ENCODE results near the gene NIFK.
A peak's percentile ranks its signal among the peaks of the same experiment; 100 is the strongest.
"Not testable (repeated sequence)": the region's sequence is repeated elsewhere in the genome, so short reads cannot be mapped to it uniquely, and the experiment has no call there.

Gene NIFK

GRCh38 chr2:121736462-121737336 is at the start of gene NIFK:
NIFK (minus strand) TSS chr2:121736875; CDS start chr2:121736850, 25 bp downstream.
- peak; percentile 90 for DNase-seq

- no peak for DNase-seq
These were observed 46.5 kb upstream of the NIFK start for GRCh38 chr2:121783180-121783579.

GRCh38 chr2:121778741-121779487 is 42.2 kb upstream of the NIFK start:
- peak; percentile 31 for DNase-seq

- DNase-seq: peak; percentile 77
These were observed 41.0 kb upstream of the NIFK start for GRCh38 chr2:121777699-121778058.

GRCh38 chr2:121776885-121777698 is 40.4 kb upstream of the NIFK start:
- DNase-seq: no peak

GRCh38 chr2:121776361-121776760 is 39.7 kb upstream of the NIFK start:
- no peak for DNase-seq

GRCh38 chr2:121774235-121774634 is 37.6 kb upstream of the NIFK start:
- no peak for DNase-seq

GRCh38 chr2:121771976-121772742 is 35.5 kb upstream of the NIFK start:
- DNase-seq: no peak

- no peak for DNase-seq
These were observed 31.6 kb upstream of the NIFK start for GRCh38 chr2:121768143-121768755.

GRCh38 chr2:121766624-121767023 is 29.9 kb upstream of the NIFK start:
- no peak for DNase-seq

GRCh38 chr2:121764681-121765228 is 28.1 kb upstream of the NIFK start:
- DNase-seq: no peak

- peak; percentile 95 for DNase-seq
These were observed 18.8 kb upstream of the NIFK start, which contains the start of gene TSN for GRCh38 chr2:121755237-121756111. TSN (plus strand) TSS chr2:121755651; CDS start chr2:121755780, 129 bp downstream.

- no peak for DNase-seq
These were observed 18.2 kb upstream of the NIFK start for GRCh38 chr2:121754851-121755236.

- no peak for DNase-seq
These were observed 11.5 kb upstream of the NIFK start for GRCh38 chr2:121748202-121748601.

- peak; percentile 20 for DNase-seq
These were observed 9.4 kb upstream of the NIFK start for GRCh38 chr2:121746071-121746578.

GRCh38 chr2:121741450-121741849 is 4.8 kb upstream of the NIFK start:
- no peak for DNase-seq

GRCh38 chr2:121740973-121741372 is 4.3 kb upstream of the NIFK start:
- no peak for DNase-seq

- DNase-seq: no peak
These were observed 574 bp downstream of the NIFK start for GRCh38 chr2:121736140-121736461.

GRCh38 chr2:121735518-121736074 is 1.1 kb downstream of the NIFK start:
- DNase-seq: no peak

GRCh38 chr2:121734544-121734943 is 2.1 kb downstream of the NIFK start:
- DNase-seq: not testable (repeated sequence)
